Right atrium auricular region (tissue), 2 donors: ENCODE measurements around the gene LRGUK. TPM values are rescaled to one million over a fixed set of nuclear protein-coding genes. Genes with fewer than 3 reads are reported as not detected.

Experiments used
- DNase-seq: peaks from one replicate; pipeline ENCODE4 v3.0.0-alpha.2; 2019; ENCODE audit warnings: low spot score
- H3K27ac ChIP-seq, 2 donors: fragments of 200-600 bp; sonication (generic); 1 replicate in 1 of 2; 2 replicates in 1 of 2; pipeline ENCODE4 v1.5.1; 2016 to 2019
- H3K27me3 ChIP-seq, 2 donors: fragments of 200-600 bp; sonication (generic); one replicate each; pipeline versions ENCODE4 v1.5.1 to v1.6.0; 2017 to 2019
- H3K36me3 ChIP-seq: fragments of 200-600 bp; sonication (generic); one replicate; pipeline ENCODE4 v1.5.1; 2016
- H3K4me1 ChIP-seq, 2 donors: fragments of 200-600 bp; sonication (generic); one replicate each; pipeline versions ENCODE4 v1.5.1 to v1.6.0; 2017 to 2019
- H3K4me3 ChIP-seq, 2 donors: fragments of 200-600 bp; sonication (generic); 1 replicate in 1 of 2; 2 replicates in 1 of 2; pipeline ENCODE4 v1.5.1; 2017 to 2019; ENCODE audit warnings: mild to moderate bottlenecking in 1 of 2, moderate library complexity in 1 of 2
- H3K9me3 ChIP-seq, 2 donors: fragments of 200-600 bp; sonication (generic); one replicate each; pipeline ENCODE4 v1.5.1; 2019
- total RNA-seq, 2 donors: library from RNA; depleted of rRNA; stranded (reverse); fragments of >200 nt; gene quantifications; one replicate each; pipeline ENCODE4 v1.1.0, GENCODE V29; 2016
- TF ChIP-seq, protein P1 (sequence below), 2 donors: fragments of 200-600 bp; sonication (generic); IDR thresholded peaks; one replicate each; pipeline ENCODE4 v1.5.1; 2019; ENCODE audit warnings: antibody characterized with exemption in 2 of 2

The LRGUK gene
- total RNA-seq, 2 donors from 2014 or later, result 0.11 TPM; not detected in 1

DNA sequence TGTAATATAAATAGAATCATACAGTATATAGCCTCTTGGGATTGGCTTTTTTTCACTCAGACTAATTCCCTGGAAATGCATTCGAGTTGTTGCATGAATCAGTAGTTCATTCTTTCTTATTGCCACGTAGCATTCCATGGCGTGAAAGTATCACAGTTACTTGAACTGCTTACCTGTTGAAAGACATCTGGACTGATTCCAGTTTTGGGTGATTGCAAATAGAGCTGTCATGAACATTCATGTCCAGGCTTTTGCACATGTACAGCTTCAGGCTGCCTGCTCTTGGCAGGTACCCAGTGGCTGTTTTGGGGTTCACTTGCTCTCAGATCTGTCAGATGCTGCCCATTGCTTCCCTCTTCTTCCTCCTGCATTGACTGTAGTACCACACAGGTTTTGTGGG lies 54.9 kb downstream of the LRGUK start:
- TF ChIP-seq, protein P1, sequence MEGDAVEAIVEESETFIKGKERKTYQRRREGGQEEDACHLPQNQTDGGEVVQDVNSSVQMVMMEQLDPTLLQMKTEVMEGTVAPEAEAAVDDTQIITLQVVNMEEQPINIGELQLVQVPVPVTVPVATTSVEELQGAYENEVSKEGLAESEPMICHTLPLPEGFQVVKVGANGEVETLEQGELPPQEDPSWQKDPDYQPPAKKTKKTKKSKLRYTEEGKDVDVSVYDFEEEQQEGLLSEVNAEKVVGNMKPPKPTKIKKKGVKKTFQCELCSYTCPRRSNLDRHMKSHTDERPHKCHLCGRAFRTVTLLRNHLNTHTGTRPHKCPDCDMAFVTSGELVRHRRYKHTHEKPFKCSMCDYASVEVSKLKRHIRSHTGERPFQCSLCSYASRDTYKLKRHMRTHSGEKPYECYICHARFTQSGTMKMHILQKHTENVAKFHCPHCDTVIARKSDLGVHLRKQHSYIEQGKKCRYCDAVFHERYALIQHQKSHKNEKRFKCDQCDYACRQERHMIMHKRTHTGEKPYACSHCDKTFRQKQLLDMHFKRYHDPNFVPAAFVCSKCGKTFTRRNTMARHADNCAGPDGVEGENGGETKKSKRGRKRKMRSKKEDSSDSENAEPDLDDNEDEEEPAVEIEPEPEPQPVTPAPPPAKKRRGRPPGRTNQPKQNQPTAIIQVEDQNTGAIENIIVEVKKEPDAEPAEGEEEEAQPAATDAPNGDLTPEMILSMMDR (IDR thresholded peaks at IDR 0.05), result no peak
- Histone ChIP-seq H3K36me3 (no peaks in the 10 kb centered on the region), H3K4me3 (no peak overlapping the region), H3K9me3 (no peaks in the 10 kb centered on the region), H3K27ac (no peak overlapping the region), H3K4me1 (no peaks in the 10 kb centered on the region), H3K27me3 (no peaks in the 10 kb centered on the region)
- DNase-seq, result no peak

DNA sequence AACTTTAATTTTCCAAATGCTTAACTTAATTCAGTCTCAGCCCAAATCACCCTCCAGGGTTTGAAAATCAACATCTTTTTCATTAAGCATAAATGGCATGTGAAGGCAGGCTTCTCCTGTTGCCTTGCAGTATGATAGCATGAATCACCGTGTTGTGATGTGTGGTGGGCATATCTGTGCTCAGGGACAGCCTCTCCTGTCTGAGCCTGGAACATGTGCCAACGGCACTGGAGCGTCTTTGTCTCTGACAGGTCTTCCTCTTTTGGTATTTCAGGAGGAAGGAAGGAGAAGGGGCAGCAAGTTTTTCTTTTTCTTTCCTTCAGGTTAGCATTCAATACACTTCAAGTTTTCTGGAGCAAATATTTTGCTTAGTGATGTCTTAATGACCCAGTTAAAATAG lies 57.6 kb downstream of the LRGUK start:
- Histone ChIP-seq H3K4me3 (no peak overlapping the region), H3K36me3 (no peaks in the 10 kb centered on the region), H3K27ac (no peak overlapping the region), H3K9me3 (no peaks in the 10 kb centered on the region), H3K4me1 (no peaks in the 10 kb centered on the region), H3K27me3 (no peaks in the 10 kb centered on the region)
- TF ChIP-seq, protein P1 (IDR thresholded peaks at IDR 0.05), result no peak
- DNase-seq, result no peak

DNA sequence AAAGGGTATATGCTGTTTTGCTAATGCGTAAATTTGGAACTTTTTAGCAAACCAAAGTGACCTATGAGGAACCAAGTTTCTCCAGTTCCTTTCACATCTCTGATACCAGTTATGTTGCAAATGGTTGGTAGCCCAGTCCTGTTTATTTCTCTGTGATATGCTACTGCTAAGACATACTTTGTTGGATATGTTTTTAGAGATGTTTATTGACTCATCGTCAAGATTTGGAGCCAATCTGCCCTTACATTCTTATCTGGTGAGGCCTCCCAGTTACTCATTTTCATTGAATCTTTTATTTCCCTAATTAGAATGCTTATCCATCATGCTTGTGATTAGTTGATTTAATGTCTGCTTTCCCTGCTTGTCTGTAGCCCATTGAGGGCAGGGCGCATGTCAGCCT lies 58.9 kb downstream of the LRGUK start:
- no peaks in the 10 kb centered on the region for H3K9me3 ChIP-seq
- no peaks in the 10 kb centered on the region for H3K4me1 ChIP-seq
- no peaks in the 10 kb centered on the region for H3K27me3 ChIP-seq
- TF ChIP-seq, protein P1 (IDR thresholded peaks at IDR 0.05), result no peak
- no peak overlapping the region for H3K27ac ChIP-seq
- DNase-seq, result no peak
- no peak overlapping the region for H3K4me3 ChIP-seq
- H3K36me3 ChIP-seq, result no peaks in the 10 kb centered on the region

DNA sequence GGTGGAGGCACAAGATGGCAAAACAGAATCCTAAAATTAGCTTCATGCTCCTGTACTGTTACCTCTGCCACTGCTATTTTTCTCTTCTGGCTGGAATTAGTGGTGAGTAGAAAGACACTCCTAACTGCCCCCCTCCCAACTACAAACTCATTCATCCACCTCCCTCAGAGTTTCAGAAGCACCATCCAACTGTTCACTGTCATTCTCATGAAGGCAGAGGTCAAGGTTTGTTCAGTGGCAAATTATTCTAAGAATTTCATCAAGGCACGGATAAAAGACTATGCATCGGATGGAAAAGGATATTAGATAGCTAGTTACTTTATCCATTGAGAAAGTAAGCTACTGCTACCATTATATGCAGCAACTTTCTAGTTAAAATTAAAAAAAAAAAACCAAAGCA lies 59.7 kb downstream of the LRGUK start:
- H3K4me1 ChIP-seq, result no peaks in the 10 kb centered on the region
- no peaks in the 10 kb centered on the region for H3K27me3 ChIP-seq
- no peak overlapping the region for H3K4me3 ChIP-seq
- no peak for DNase-seq
- TF ChIP-seq, protein P1 (IDR thresholded peaks at IDR 0.05), result no peak
- no peak overlapping the region for H3K27ac ChIP-seq
- no peaks in the 10 kb centered on the region for H3K36me3 ChIP-seq
- H3K9me3 ChIP-seq, result no peaks in the 10 kb centered on the region

DNA sequence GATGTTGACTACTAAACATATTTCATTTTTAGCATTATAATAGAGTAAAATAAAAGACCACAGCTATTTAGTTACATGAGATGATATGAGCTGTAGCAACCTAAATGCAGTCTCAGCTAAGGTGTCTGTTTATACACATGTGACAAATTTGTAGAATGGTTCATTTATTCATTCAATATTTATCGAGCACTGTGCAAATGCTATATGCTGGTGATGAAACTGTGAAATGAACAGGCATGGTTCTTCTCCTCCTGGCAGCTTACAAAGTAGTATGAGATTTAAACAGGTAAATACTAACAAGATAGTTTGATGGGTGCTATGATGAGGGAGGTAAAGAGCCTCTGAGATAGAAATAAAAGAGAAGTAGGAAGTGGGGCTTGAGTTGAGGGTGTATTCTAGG lies 60.8 kb downstream of the LRGUK start:
- Histone ChIP-seq H3K36me3 (no peaks in the 10 kb centered on the region), H3K9me3 (no peaks in the 10 kb centered on the region), H3K27ac (no peak overlapping the region), H3K27me3 (no peaks in the 10 kb centered on the region), H3K4me1 (no peaks in the 10 kb centered on the region), H3K4me3 (no peak overlapping the region)
- no peak for DNase-seq
- TF ChIP-seq, protein P1 (IDR thresholded peaks at IDR 0.05), result no peak

DNA sequence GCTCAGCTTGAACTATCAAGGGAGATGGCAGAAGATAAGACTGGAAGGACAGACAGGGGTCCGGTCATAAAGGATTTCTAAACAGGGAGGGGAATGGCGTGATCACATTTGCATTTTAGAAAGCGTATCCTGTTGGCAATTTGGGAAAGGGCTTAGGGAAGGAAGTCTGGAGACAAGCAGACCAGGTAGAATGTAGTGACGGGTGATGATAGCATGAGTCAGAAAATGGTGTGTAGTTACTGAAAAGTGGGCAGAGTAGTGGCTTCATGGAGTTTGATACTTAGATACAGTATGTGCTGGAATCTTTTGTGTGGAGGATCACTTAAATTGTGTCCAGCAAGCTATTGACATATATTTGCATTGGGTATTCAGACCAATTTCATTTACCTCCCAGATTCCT lies 61.2 kb downstream of the LRGUK start:
- TF ChIP-seq, protein P1 (IDR thresholded peaks at IDR 0.05), result no peak
- no peaks in the 10 kb centered on the region for H3K9me3 ChIP-seq
- no peak overlapping the region for H3K4me3 ChIP-seq
- no peaks in the 10 kb centered on the region for H3K36me3 ChIP-seq
- H3K27me3 ChIP-seq, result no peaks in the 10 kb centered on the region
- DNase-seq, result no peak
- H3K27ac ChIP-seq, result no peak overlapping the region
- H3K4me1 ChIP-seq, result no peaks in the 10 kb centered on the region
